IMR-90 (cell line): ENCODE measurements around the gene ZNF211.

Experiments used
- CEBPB ChIP-seq: IDR thresholded peaks from 2 replicates; pipeline ENCODE4 v1.6.1; 2012; ENCODE audit warnings: low read depth, low read length, improper control_type of control experiment
- MAFK ChIP-seq: IDR thresholded peaks from 2 replicates; pipeline ENCODE4 v1.6.1; 2012; ENCODE audit warnings: low read depth, low read length, improper control_type of control experiment
- POLR2A ChIP-seq: IDR thresholded peaks from 2 replicates; pipeline ENCODE4 v1.6.1; 2012; ENCODE audit warnings: mild to moderate bottlenecking, low read depth, low read length
- RCOR1 ChIP-seq: IDR thresholded peaks from 2 replicates; pipeline ENCODE4 v1.6.1; 2012; ENCODE audit warnings: mild to moderate bottlenecking, low read length, improper control_type of control experiment; ENCODE audit not compliant: insufficient replicate concordance
- TF ChIP-seq, protein P1 (sequence below): conservative IDR thresholded peaks from 2 replicates; pipeline ENCODE4 v1.5.1; 2012; ENCODE audit warnings: mild to moderate bottlenecking, low read depth, low read length, improper control_type of control experiment

GRCh38 chr19:57637379-57637778 is 4.4 kb downstream of the ZNF211 start:
- TF ChIP-seq MAFK (no peak), CEBPB (no peak), POLR2A (no peak), RCOR1 (no peak)
- TF ChIP-seq, protein P1, sequence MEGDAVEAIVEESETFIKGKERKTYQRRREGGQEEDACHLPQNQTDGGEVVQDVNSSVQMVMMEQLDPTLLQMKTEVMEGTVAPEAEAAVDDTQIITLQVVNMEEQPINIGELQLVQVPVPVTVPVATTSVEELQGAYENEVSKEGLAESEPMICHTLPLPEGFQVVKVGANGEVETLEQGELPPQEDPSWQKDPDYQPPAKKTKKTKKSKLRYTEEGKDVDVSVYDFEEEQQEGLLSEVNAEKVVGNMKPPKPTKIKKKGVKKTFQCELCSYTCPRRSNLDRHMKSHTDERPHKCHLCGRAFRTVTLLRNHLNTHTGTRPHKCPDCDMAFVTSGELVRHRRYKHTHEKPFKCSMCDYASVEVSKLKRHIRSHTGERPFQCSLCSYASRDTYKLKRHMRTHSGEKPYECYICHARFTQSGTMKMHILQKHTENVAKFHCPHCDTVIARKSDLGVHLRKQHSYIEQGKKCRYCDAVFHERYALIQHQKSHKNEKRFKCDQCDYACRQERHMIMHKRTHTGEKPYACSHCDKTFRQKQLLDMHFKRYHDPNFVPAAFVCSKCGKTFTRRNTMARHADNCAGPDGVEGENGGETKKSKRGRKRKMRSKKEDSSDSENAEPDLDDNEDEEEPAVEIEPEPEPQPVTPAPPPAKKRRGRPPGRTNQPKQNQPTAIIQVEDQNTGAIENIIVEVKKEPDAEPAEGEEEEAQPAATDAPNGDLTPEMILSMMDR, result no peak
